Endothelial cell of umbilical vein (primary cell): ENCODE measurements around the gene FAM219A. TPM values are rescaled to one million over a fixed set of nuclear protein-coding genes. Genes with fewer than 3 reads are reported as not detected.

Experiments used
- BruUV-seq: library from RNA; stranded (reverse); fragments of 400-500 nt; replicated peaks from 2 replicates; lab custom pipeline; 2021; lab: Mats Ljungman, UMichigan
- CTCF ChIA-PET: fragments of 300-600, 350-600 bp; sonication (Branson Sonifier 250); formaldehyde crosslinking; loops from one replicate; lab custom pipeline; 2021; ENCODE audit warnings: antibody characterized with exemption, inconsistent platforms; lab: Charles Lee
- POLR2A ChIA-PET: fragments of 300-600, 350-600 bp; sonication (Branson Sonifier 250); formaldehyde crosslinking; loops from one replicate; lab custom pipeline; 2021; ENCODE audit warnings: antibody characterized with exemption, inconsistent platforms; lab: Charles Lee
- DNase-seq: peaks from one replicate; pipeline ENCODE4 v3.0.0-alpha.2; 2011; ENCODE audit warnings: low read depth, low spot score
- FAIRE-seq: peaks from 2 replicates; lab custom pipeline; 2011; peaks lifted over from hg19 to GRCh38; lab: Jason Lieb, UNC
- H2AFZ ChIP-seq: 2 replicates; pipeline ENCODE4 v1.6.0; 2012; ENCODE audit warnings: low read depth, low read length, control low read depth, inconsistent platforms
- H3K27ac ChIP-seq: 2 replicates; pipeline ENCODE4 v1.5.1; 2011; ENCODE audit warnings: low read depth, mild to moderate bottlenecking, control low read depth, low read length, moderate library complexity; ENCODE audit not compliant: insufficient read depth
- H3K27me3 ChIP-seq, 2 experiments: 2 replicates each; pipeline versions ENCODE4 v1.6.0 to v1.6.1; 2011; ENCODE audit warnings: low read length in 2 of 2, mixed read lengths in 1 of 2; ENCODE audit not compliant: control insufficient read depth in 2 of 2, insufficient read depth in 2 of 2
- H3K36me3 ChIP-seq, 2 experiments: 2 replicates in 1 of 2; 3 replicates in 1 of 2; pipeline ENCODE4 v1.5.1; 2011; ENCODE audit warnings: low read length in 2 of 2, mild to moderate bottlenecking in 1 of 2, moderate library complexity in 1 of 2; ENCODE audit not compliant: control insufficient read depth in 2 of 2, insufficient read depth in 2 of 2; ENCODE audit errors: extremely low read depth in 1 of 2
- H3K4me1 ChIP-seq: 3 replicates; pipeline ENCODE4 v1.5.1; 2011; ENCODE audit warnings: mild to moderate bottlenecking, low read length; ENCODE audit not compliant: control insufficient read depth, insufficient read depth; ENCODE audit errors: extremely low read depth
- H3K4me2 ChIP-seq: 2 replicates; pipeline ENCODE4 v1.6.1; 2011; ENCODE audit warnings: low read length, control low read depth, mixed read lengths; ENCODE audit not compliant: insufficient read depth
- H3K4me3 ChIP-seq, 3 experiments: fragments of 200-600 bp in 1 of 3; sonication (generic), shearing (Covaris generic) in 1 of 3; replicated peaks in 1 of 3; 2 replicates each; pipeline ENCODE4 v1.5.1; 2011 to 2016; ENCODE audit warnings: control low read depth in 3 of 3, low read length in 3 of 3, mild to moderate bottlenecking in 2 of 3, inconsistent platforms in 1 of 3, low read depth in 1 of 3, moderate library complexity in 1 of 3; ENCODE audit not compliant: insufficient read depth in 1 of 3
- H3K79me2 ChIP-seq: 2 replicates; pipeline ENCODE4 v1.6.0; 2012; ENCODE audit warnings: low read length, inconsistent platforms; ENCODE audit not compliant: control insufficient read depth, insufficient read depth
- H3K9ac ChIP-seq: replicated peaks from 2 replicates; pipeline ENCODE3; 2011; ENCODE audit warnings: low read length, control low read depth; ENCODE audit not compliant: insufficient read depth; ENCODE audit errors: extremely low read depth
- H3K9me1 ChIP-seq: replicated peaks from 3 replicates; pipeline ENCODE4 v1.6.0; 2011; ENCODE audit warnings: mild to moderate bottlenecking, low read length; ENCODE audit not compliant: control insufficient read depth, insufficient read depth; ENCODE audit errors: extremely low read depth
- H3K9me3 ChIP-seq: replicated peaks from 2 replicates; pipeline ENCODE4 v1.5.1; 2012; ENCODE audit warnings: low read length, inconsistent platforms; ENCODE audit not compliant: control insufficient read depth, insufficient read depth
- H4K20me1 ChIP-seq: replicated peaks from 2 replicates; pipeline ENCODE3; 2011; ENCODE audit warnings: mild to moderate bottlenecking, low read length; ENCODE audit not compliant: control insufficient read depth, insufficient read depth; ENCODE audit errors: extremely low read depth
- CTCF ChIP-seq, 2 donors: IDR thresholded peaks; 1 replicate in 1 of 2; 2 replicates in 1 of 2; pipeline ENCODE4 v1.5.1; 2011; ENCODE audit warnings: low read length in 2 of 2, mild to moderate bottlenecking in 2 of 2, moderate library complexity in 2 of 2, control low read depth in 1 of 2, inconsistent platforms in 1 of 2, low read depth in 1 of 2; ENCODE audit not compliant: insufficient read depth in 1 of 2; ENCODE audit errors: extremely low read depth in 1 of 2
- FOS ChIP-seq: IDR thresholded peaks from 2 replicates; pipeline ENCODE4 v1.6.1; 2011; ENCODE audit warnings: mild to moderate bottlenecking, low read length, moderate library complexity, borderline replicate concordance; ENCODE audit not compliant: insufficient read depth
- GATA2 ChIP-seq: IDR thresholded peaks from 2 replicates; pipeline ENCODE4 v1.7.0; 2011; ENCODE audit warnings: low read depth, mild to moderate bottlenecking, moderate library complexity, mixed read lengths, low read length; ENCODE audit not compliant: insufficient read length, insufficient read depth
- JUN ChIP-seq: IDR thresholded peaks from 2 replicates; pipeline ENCODE4 v1.6.1; 2011; ENCODE audit warnings: borderline replicate concordance, low read depth; ENCODE audit not compliant: insufficient read length, insufficient read depth
- MAX ChIP-seq: IDR thresholded peaks from 2 replicates; pipeline ENCODE4 v1.6.1; 2011; ENCODE audit not compliant: insufficient read depth, insufficient read length
- MYC ChIP-seq: IDR thresholded peaks from one replicate; pipeline ENCODE4 v1.6.1; 2011; ENCODE audit warnings: mild to moderate bottlenecking, low read depth, low read length
- POLR2A ChIP-seq: IDR thresholded peaks from 2 replicates; pipeline ENCODE4 v1.6.1; 2012; ENCODE audit warnings: low read depth, mild to moderate bottlenecking, control low read depth, low read length
- POLR2AphosphoS5 ChIP-seq: IDR thresholded peaks from 2 replicates; pipeline ENCODE4 v1.6.1; 2012; ENCODE audit warnings: low read depth, mild to moderate bottlenecking, control low read depth, low read length, moderate library complexity; ENCODE audit not compliant: insufficient read depth
- dilution Hi-C: fragments of 300-500 bp; cut with MboI; formaldehyde crosslinking; loops from one replicate; pipeline ENCODE4 v1.15.0; 2019; ENCODE audit warnings: low sequenced_read_pairs; ENCODE audit not compliant: extremely low pct_ligation_motif_present
- intact Hi-C: fragments of 100-400 bp; cut with micrococcal nuclease; formaldehyde crosslinking; loops from one replicate; pipeline ENCODE4 v1.10.0; 2022
- polyA plus RNA-seq, 4 experiments: library from polyadenylated mRNA; depleted of rRNA in 3 of 4; stranded (reverse) in 3 of 4; unstranded in 1 of 4; fragments of >200 nt; gene quantifications; 2 replicates each; pipeline versions ENCODE4 v1.2.1 to v1.2.3, GENCODE V29; 2011 to 2012; ENCODE audit warnings: missing spikeins in 1 of 4
- total RNA-seq: library from RNA; stranded (reverse); gene quantifications from 2 replicates; pipeline ENCODE4 v1.2.3, GENCODE V29; 2021

The FAM219A gene
- total and polyA plus RNA-seq, 2 donors (not counting 3 experiments of a cell fraction or from before 2014, with no cell fraction given), result 18.1 to 35.7 TPM

GRCh38 chr9:34371886-34372466 is 86.4 kb downstream of the FAM219A start:
- no TSS peak for BruUV-seq

More at GRCh38 chr9:34371886-34372466, 86.4 kb downstream of the FAM219A start:
- ChIA-PET CTCF (no interaction called here), POLR2A (no interaction called here)
- H3K4me2 ChIP-seq, result no peak overlapping the region
- H4K20me1 ChIP-seq, result no peaks in the 10 kb centered on the region
- TF ChIP-seq MYC (no peak), JUN (no peak), GATA2 (no peak), POLR2A (no peak), POLR2AphosphoS5 (no peak), CTCF (IDR thresholded peaks at IDR 0.05; ENCODE audit: extremely low read depth in 1 of 2, insufficient read depth in 1 of 2, low read depth in 1 of 2, low read length in 2 of 2) (no peak), FOS (no peak), MAX (no peak)
- H3K27ac ChIP-seq, result no peak overlapping the region
- H3K27me3 ChIP-seq, result no peaks in the 10 kb centered on the region
- no peak for DNase-seq
- intact Hi-C loops, result no loop called here
- no peak for FAIRE-seq
- H3K79me2 ChIP-seq, result no peaks in the 10 kb centered on the region
- no peaks in the 10 kb centered on the region for H3K36me3 ChIP-seq
- H3K9me3 ChIP-seq, result no peaks in the 10 kb centered on the region
- H3K4me3 ChIP-seq, result no peak overlapping the region
- no peak overlapping the region for H2AFZ ChIP-seq
- H3K4me1 ChIP-seq, result peaks cover 2% of the 10 kb centered on the region
- no peak overlapping the region for H3K9ac ChIP-seq
- dilution Hi-C loops, result no loop called here
- no peaks in the 10 kb centered on the region for H3K9me1 ChIP-seq
